ENCODE data around the gene MEAF6. TPM values are rescaled to one million over a fixed set of nuclear protein-coding genes. Genes with fewer than 3 reads are reported as not detected.

Gene MEAF6
- total and polyA plus RNA-seq, 2 of the 8 experiments (the other 6 are each of a cell fraction or from before 2014, with no cell fraction given): 23.0 to 38.8 TPM

- no peak overlapping the region for H4K8ac ChIP-seq (ENCODE audit: extremely low read depth, insufficient read depth, low read length)
- H2BK15ac ChIP-seq (ENCODE audit: low read length): no peak overlapping the region
- ChIA-PET POLR2A (ENCODE audit: partially characterized antibody) (interaction anchor here (0.6 to 1.9 kb wide), 6 partner anchors 9 to 309 kb away, joined by 3 to 6 read pairs (median 4); no protein-coding TSS in a partner anchor), CTCF (ENCODE audit: partially characterized antibody) (interaction anchor here (0.7 to 1.8 kb wide), 11 partner anchors 13 to 427 kb away, joined by 3 to 6 read pairs (median 3); partner anchors contain the start of gene SF3A3)
- no peak overlapping the region for H2AK5ac ChIP-seq (ENCODE audit: low read depth, low read length)
- no peak overlapping the region for H4K91ac ChIP-seq (replicated peaks; ENCODE audit: insufficient read length, low read length)
- no peaks in the 10 kb centered on the region for H3K27me3 ChIP-seq (replicated peaks in 1 of 4; ENCODE audit: control insufficient read depth in 3 of 4, extremely low read depth in 1 of 4, insufficient read depth in 3 of 4, low read length in 3 of 4)
- no peak overlapping the region for H3K14ac ChIP-seq (ENCODE audit: insufficient read length)
- H3K4ac ChIP-seq (replicated peaks; ENCODE audit: insufficient read length, low read depth, low read length): no peak overlapping the region
- 83% methylated on average over 1 of the region's 1 CpG; no CpG with 5 or more reads in 1 of the 2 experiments for WGBS, 2 experiments (ENCODE audit: extremely low coverage in 1 of 2, insufficient coverage in 1 of 2, insufficient read length in 1 of 2, insufficient replicate concordance in 2 of 2, low coverage in 1 of 2, low lambda C conversion rate in 2 of 2, missing lambda C conversion rate in 1 of 2)
- H3K36me3 ChIP-seq (ENCODE audit: control insufficient read depth in 2 of 4, insufficient read depth in 4 of 4, low read length in 3 of 4): peaks cover 17 to 40% (median 31%) of the 10 kb centered on the region in 4 experiments
- no peak overlapping the region for H3K4me2 ChIP-seq (ENCODE audit: insufficient read depth in 1 of 2, low read depth in 2 of 2, low read length in 2 of 2)
- no peak overlapping the region for H2BK20ac ChIP-seq (ENCODE audit: low read length)
- no peaks in the 10 kb centered on the region; the same call in 1 of the 2 replicates for H3K79me1 ChIP-seq (ENCODE audit: low read depth, low read length)
- no peaks in the 10 kb centered on the region for H3K4me1 ChIP-seq (replicated peaks in 1 of 4; ENCODE audit: control insufficient read depth in 3 of 4, insufficient read depth in 4 of 4, low read length in 3 of 4)
- FAIRE-seq (no peak), DNase-seq (ENCODE audit: low read depth in 1 of 2, low spot score in 2 of 2) (no peak)
- no peak overlapping the region for H3K23ac ChIP-seq (ENCODE audit: insufficient read length)
- H3K56ac ChIP-seq (replicated peaks; ENCODE audit: insufficient read length, low read depth, low read length): no peak overlapping the region
- no peak overlapping the region for H2BK12ac ChIP-seq (ENCODE audit: low read depth, low read length)
- no peak overlapping the region for H3K18ac ChIP-seq (ENCODE audit: extremely low read depth, low read length)
- no peak overlapping the region for H2BK120ac ChIP-seq (replicated peaks; ENCODE audit: low read depth, low read length)
- H2BK5ac ChIP-seq (ENCODE audit: low read depth, low read length): no peak overlapping the region
- no peak overlapping the region for H3K27ac ChIP-seq (ENCODE audit: low read depth, low read length)
- H3K9ac ChIP-seq (replicated peaks in 1 of 4; ENCODE audit: extremely low read depth in 1 of 4, low read depth in 3 of 4, low read length in 3 of 4): no peak overlapping the region
- H3K79me2 ChIP-seq (ENCODE audit: control insufficient read depth in 1 of 2, insufficient read depth in 2 of 2, low read length in 2 of 2): no peaks in the 10 kb centered on the region
- no peaks in the 10 kb centered on the region for H3K23me2 ChIP-seq (ENCODE audit: low read depth, low read length)
- H3K4me3 ChIP-seq (ENCODE audit: extremely low read depth in 1 of 4, insufficient read depth in 2 of 4, low read depth in 3 of 4, low read length in 4 of 4): no peak overlapping the region
- H2AFZ ChIP-seq (ENCODE audit: low read length): no peak overlapping the region
- TF ChIP-seq FOSL1 (IDR thresholded peaks at IDR 0.05; ENCODE audit: insufficient read depth, low read depth, low read length): no peak
- TF ChIP-seq TCF12 (IDR thresholded peaks at IDR 0.05; ENCODE audit: low read depth, low read length): no peak
- TF ChIP-seq EZH2 (IDR thresholded peaks at IDR 0.05; ENCODE audit: low read depth, low read length, severe bottlenecking): no peak
- H3K9me3 ChIP-seq (ENCODE audit: insufficient read depth in 2 of 2, low read depth in 1 of 2, low read length in 1 of 2): no peaks in the 10 kb centered on the region
- no peak overlapping the region for H4K5ac ChIP-seq (ENCODE audit: insufficient read length, low read depth, low read length)
- no peaks in the 10 kb centered on the region for H4K20me1 ChIP-seq (replicated peaks in 1 of 2; ENCODE audit: control insufficient read depth in 1 of 2, insufficient read depth in 2 of 2, low read length in 2 of 2)
Observed at GRCh38 chr1:37562984-37563383, 48.4 kb upstream of the MEAF6 start.
